A673 (cell line): Measurements from ENCODE around the gene DPH7. TPM values are rescaled to one million over a fixed set of nuclear protein-coding genes. Genes with fewer than 3 reads are reported as not detected.

Experiments
- BruUV-seq: library from RNA; stranded (reverse); fragments of 400-500 nt; replicated peaks from 2 replicates; lab custom pipeline; 2021; lab: Mats Ljungman, UMichigan
- CTCF ChIA-PET: fragments of 300-600 bp; sonication (Branson Sonifier 250); formaldehyde crosslinking; loops from one replicate; lab custom pipeline; 2022; ENCODE audit warnings: antibody characterized with exemption; lab: Charles Lee
- POLR2A ChIA-PET: fragments of 300-600 bp; sonication (Branson Sonifier 250); formaldehyde crosslinking; loops from one replicate; lab custom pipeline; 2022; ENCODE audit warnings: antibody characterized with exemption; ENCODE audit not compliant: low non-redundant PET; lab: Charles Lee
- DNase-seq: peaks from one replicate; pipeline ENCODE4 v3.0.0-alpha.2; 2015; ENCODE audit warnings: low spot score
- H3K27ac ChIP-seq: fragments of 200-600 bp; sonication (generic); 2 replicates; pipeline ENCODE4 v1.5.1; 2016; ENCODE audit warnings: mixed run types, low read depth, mild to moderate bottlenecking, mixed read lengths, antibody characterized with exemption, low read length; ENCODE audit not compliant: poor library complexity, severe bottlenecking
- H3K27me3 ChIP-seq: fragments of 200-600 bp; sonication (generic); replicated peaks from 2 replicates; pipeline ENCODE4 v1.6.1; 2017; ENCODE audit warnings: mixed run types, low read depth, mild to moderate bottlenecking, mixed read lengths, antibody characterized with exemption, low read length; ENCODE audit not compliant: insufficient read depth, poor library complexity
- H3K36me3 ChIP-seq: fragments of 200-600 bp; sonication (generic); 2 replicates; pipeline ENCODE4 v1.6.1; 2016; ENCODE audit warnings: mixed run types, mild to moderate bottlenecking, mixed read lengths, antibody characterized with exemption, low read length; ENCODE audit not compliant: insufficient read depth, poor library complexity, severe bottlenecking
- H3K4me1 ChIP-seq: fragments of 200-600 bp; sonication (generic); 2 replicates; pipeline ENCODE4 v1.6.1; 2017; ENCODE audit warnings: mixed run types, mild to moderate bottlenecking, mixed read lengths, antibody characterized with exemption, low read length; ENCODE audit not compliant: insufficient read depth, poor library complexity, severe bottlenecking
- H3K4me3 ChIP-seq: fragments of 200-600 bp; sonication (generic); 2 replicates; pipeline ENCODE4 v1.5.1; 2016; ENCODE audit warnings: low read depth, mixed run types, mild to moderate bottlenecking, mixed read lengths, low read length; ENCODE audit not compliant: poor library complexity, severe bottlenecking
- H3K9me3 ChIP-seq: fragments of 200-600 bp; sonication (generic); 2 replicates; pipeline ENCODE4 v1.6.1; 2016; ENCODE audit warnings: mixed run types, low read depth, mild to moderate bottlenecking, mixed read lengths, antibody characterized with exemption, low read length; ENCODE audit not compliant: poor library complexity, severe bottlenecking
- CTCF ChIP-seq: fragments of 300-800, 200-600 bp; sonication (generic); conservative IDR thresholded peaks from 2 replicates; pipeline ENCODE4 v1.5.1; 2017; ENCODE audit warnings: low read depth, mild to moderate bottlenecking, antibody characterized with exemption, low read length, moderate library complexity, mixed read lengths
- EZH2 ChIP-seq: fragments of 200-600 bp; sonication (generic); IDR thresholded peaks from 2 replicates; pipeline ENCODE4 v1.6.1; 2017; ENCODE audit warnings: borderline replicate concordance, low read depth, mild to moderate bottlenecking, mixed read lengths, antibody characterized with exemption, low read length; ENCODE audit not compliant: poor library complexity, severe bottlenecking
- intact Hi-C: fragments of 100-400 bp; cut with micrococcal nuclease; formaldehyde crosslinking; loops from one replicate; pipeline ENCODE4 v1.10.0; 2022; ENCODE audit not compliant: unreplicated experiment
- total RNA-seq: library from RNA; stranded (reverse); gene quantifications from 2 replicates; pipeline ENCODE4 v1.2.3, GENCODE V29; 2021

The DPH7 gene
- total RNA-seq, 1 experiment from 2014 or later: 56.9 TPM

GRCh38 chr9:137582286-137582860 lies 3.6 kb upstream of the DPH7 start:
- H3K4me1 ChIP-seq: peaks cover 12% of the 10 kb centered on the region
- intact Hi-C loops: no loop called here
- no peaks in the 10 kb centered on the region for H3K9me3 ChIP-seq
- peaks cover 45% of the 10 kb centered on the region for H3K36me3 ChIP-seq
- CTCF ChIA-PET: no interaction called here
- BruUV-seq: no TSS peak
- H3K27ac ChIP-seq: no peak overlapping the region
- no peaks in the 10 kb centered on the region for H3K27me3 ChIP-seq
- POLR2A ChIA-PET: no interaction called here
- H3K4me3 ChIP-seq: no peak overlapping the region
- peak; percentile 51 for DNase-seq
- TF ChIP-seq EZH2 (no peak), CTCF (peak; percentile 48)

GRCh38 chr9:137581361-137582285 lies 2.9 kb upstream of the DPH7 start:
- TF ChIP-seq CTCF (no peak), EZH2 (no peak)
- H3K9me3 ChIP-seq: no peaks in the 10 kb centered on the region
- no peaks in the 10 kb centered on the region for H3K27me3 ChIP-seq
- peaks cover 19% of the 10 kb centered on the region for H3K4me1 ChIP-seq
- no peak for DNase-seq
- BruUV-seq: no TSS peak
- ChIA-PET CTCF (no interaction called here), POLR2A (no interaction called here)
- H3K36me3 ChIP-seq: peaks cover 37% of the 10 kb centered on the region
- H3K27ac ChIP-seq: no peak overlapping the region
- H3K4me3 ChIP-seq: no peak overlapping the region
- intact Hi-C loops: no loop called here

DNA sequence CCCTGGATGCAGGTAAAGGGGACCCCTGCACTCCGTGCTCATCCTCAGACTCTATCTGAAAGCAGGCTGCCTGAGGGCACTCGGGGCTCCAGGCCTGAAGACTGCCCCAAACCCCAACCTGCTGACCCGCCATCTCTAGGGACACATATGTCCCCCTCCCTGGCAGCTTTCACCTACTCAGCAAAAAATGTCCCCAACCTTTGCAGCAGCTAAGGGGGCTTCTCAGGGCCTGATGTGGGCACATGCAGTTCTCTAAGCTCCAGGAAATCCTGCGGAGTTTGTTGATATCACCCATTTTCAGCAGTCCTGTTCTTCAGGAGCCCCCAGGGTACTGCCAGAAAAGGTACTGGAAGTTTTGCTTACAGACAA lies 2.2 kb upstream of the DPH7 start:
- no peaks in the 10 kb centered on the region for H3K27me3 ChIP-seq
- TF ChIP-seq EZH2 (no peak), CTCF (no peak)
- peaks cover 20% of the 10 kb centered on the region for H3K4me1 ChIP-seq
- no peak overlapping the region for H3K4me3 ChIP-seq
- ChIA-PET POLR2A (no interaction called here), CTCF (no interaction called here)
- intact Hi-C loops: no loop called here
- H3K27ac ChIP-seq: no peak overlapping the region
- no peaks in the 10 kb centered on the region for H3K9me3 ChIP-seq
- H3K36me3 ChIP-seq: peaks cover 34% of the 10 kb centered on the region
- no TSS peak for BruUV-seq
- no peak for DNase-seq
